ELR (cell line): ENCODE measurements around the gene FMNL2.

Source experiments
- DNase-seq: peaks from one replicate; pipeline ENCODE4 v3.0.0-alpha.2; 2015; ENCODE audit warnings: low read depth

FMNL2 gene

DNA sequence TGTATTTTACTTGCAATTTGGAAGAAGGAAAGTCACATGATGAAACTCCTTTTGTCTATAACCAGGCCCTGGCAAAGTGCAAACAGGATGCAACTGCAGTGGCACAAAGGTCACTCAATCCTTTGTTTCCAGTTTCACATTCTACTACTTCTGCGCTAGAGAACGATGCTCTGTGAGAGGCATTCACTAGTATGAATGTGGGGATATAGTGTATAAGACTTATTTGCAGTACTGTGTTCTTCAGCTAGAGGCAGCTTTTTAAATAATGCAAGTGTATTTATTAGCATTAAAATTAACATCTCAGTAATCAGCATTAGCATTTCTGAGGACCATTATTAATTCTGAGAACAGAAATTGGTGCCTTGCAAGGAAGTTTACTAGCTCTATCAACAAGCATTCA is 313.4 kb downstream of the FMNL2 start:
- DNase-seq, result peak; percentile 54

DNA sequence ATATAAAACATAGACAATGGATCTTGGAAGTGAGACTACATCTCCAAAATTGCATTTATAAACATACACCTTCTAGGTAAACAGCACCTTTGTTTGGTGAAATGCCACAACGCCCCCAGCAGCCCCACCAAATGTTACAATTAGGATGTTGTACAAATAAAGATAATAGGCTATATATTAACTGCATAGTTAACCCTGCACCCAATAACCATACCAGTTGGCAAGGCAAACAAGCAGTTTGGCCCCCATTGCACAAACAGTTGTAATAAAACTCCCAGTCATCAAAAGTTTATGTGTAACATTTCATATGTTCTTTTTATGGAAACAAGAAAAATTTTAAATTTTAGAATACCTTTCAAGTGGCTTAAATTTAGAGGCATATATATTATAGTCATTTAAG is 315.0 kb downstream of the FMNL2 start:
- no peak for DNase-seq

DNA sequence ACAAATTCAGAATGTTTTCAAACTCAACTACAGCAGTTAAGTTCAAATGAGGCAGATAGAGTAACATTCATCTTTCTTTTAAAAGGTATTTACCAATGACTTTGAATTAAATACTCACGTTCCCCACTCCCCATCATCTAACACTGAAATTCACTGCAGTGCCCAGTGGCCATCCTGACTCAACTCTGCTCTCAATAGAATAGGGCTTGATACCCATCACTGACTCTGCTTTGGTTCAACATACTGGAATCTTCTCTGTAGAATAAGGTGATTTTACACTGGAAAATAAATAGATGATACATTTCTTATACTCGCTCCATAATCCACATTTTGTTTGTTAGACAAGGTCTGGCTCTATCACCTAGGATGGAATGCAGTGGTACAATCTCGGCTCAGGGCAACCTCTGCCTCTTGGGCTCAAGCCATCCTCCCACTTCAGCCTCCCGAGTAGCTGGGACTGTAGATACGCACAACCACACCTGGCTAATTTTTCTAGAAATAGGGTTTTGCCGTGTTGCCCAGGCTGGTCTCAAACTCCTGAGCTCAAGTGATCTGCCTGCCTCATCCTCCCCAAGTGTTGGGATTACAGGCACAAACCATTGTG is 315.9 kb downstream of the FMNL2 start:
- no peak for DNase-seq

DNA sequence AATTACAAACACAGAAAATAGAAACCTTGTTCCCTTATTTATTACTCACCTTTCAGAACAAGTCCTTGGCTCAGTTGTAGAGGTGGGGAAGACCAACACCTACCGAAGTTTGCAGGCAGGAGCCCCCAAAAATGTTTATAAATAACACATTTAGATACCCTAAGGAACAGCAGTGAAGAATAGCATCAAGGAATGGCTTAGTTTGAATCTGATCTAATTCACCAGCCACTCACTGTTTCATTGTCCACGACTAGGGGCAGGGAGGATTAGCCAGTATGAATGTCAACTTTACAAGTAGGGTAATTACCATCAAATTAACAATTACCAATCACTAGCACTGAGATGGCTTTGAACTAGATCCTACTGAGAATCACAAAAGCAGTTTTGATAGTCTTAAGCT is 316.9 kb downstream of the FMNL2 start:
- no peak for DNase-seq

DNA sequence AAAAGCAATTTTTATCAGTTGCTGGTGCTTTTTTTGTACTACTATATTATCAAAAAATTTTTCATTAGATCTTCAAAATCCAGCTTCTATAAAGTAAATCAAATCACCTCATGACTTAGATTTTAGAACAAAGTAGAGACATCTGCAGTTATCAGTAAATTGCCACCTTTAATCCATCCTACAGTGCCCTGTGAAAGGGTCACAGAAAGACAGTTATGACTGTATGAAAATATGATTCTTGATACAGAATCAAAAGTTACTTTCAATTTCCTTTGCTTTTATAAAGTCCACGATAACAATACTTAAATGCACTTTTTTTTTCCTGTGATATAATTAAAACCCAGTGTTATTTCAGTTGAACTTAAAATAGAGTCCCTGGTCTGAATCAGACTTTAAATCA is 320.9 kb downstream of the FMNL2 start:
- DNase-seq, result no peak

DNA sequence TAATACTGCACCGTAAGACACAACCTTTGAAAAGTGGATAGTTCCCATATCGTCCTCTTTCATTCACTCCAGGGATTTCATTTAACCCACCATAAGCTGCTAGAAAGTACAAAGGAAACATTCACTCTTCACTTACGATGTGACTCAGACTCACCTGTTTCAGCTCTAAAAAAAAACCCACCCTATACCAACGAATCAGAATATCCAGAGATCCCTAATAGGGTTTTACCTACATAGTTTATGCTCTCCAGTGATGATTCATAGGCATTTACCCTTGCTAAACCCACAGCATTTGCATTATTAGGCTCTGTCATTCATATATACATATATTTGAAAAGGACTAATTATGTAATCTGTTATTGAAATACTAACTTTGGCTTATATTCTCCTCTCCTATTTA is 322.1 kb downstream of the FMNL2 start:
- DNase-seq, result peak; percentile 28

DNA sequence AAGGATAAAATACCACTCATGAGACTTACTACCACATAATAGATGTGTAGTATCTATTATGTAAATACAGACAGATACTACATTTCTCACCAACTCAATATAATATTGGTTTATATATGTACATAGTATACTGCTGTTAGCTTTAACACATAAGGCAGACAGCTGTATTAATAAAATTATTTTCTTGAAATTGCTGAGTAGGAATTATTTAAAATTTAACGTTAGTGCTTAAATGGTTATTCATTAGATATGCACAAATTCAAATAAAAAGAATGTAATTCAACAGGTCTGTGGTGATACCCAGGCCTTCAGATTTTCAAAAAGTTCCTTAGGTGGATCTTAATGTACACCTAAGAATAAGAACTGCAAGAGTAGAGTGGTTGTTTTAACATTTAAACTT is 323.2 kb downstream of the FMNL2 start:
- DNase-seq, result no peak

DNA sequence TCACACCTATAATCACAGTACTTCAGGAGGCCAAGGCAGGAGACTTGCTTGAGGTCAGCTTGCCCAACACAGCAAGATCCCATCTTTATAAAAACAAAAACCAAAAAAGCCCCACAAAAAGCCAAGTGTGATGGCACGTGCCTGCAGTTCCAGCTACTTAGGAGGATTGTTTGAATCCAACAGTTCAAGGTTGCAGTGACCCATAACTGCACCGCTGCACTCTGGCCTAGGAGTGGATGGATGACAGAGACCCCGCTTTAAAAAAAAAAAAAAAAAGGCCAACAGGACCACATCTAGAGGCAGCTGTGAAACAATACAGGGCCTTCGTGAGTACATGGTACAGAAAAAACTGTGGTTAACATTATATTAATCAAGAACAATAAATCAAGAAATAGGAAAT is 326.1 kb downstream of the FMNL2 start:
- no peak for DNase-seq

DNA sequence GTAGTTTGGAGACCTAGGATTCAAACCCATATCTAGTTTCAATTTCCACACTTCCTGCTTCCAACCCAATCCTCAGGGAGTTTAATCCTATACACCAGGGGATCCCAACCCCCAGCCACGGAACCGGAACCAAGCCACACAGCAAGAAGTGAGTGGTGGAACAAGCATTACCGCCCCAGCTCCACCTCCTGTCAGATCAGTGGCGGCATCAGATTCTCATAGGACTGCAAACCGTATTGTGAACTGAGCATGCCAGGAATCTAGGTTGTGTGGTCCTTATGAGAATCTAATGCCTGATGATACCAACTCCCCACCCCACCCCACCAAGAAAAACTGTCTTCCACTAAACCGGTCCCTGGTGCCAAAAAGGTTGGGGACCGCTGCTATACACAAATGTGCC is 329.8 kb downstream of the FMNL2 start:
- DNase-seq, result no peak

DNA sequence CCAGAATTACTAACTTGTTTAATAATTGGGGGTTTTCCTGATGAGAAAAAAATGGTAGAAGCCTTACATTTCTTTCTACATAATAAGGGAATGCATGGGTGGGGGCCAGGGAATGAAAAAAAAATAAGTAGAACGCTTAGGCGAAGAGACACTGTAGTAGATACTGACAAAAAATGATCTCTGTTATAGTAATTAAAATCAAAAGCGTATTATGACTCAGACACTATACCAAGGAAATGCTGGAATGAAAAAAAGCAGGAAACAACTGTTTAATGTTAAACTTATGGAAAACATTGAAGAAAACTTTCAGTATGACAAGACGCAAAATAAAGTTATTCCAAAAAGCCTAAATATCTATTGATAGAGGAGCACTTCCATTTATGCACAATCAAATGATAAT is 339.4 kb downstream of the FMNL2 start:
- no peak for DNase-seq

DNA sequence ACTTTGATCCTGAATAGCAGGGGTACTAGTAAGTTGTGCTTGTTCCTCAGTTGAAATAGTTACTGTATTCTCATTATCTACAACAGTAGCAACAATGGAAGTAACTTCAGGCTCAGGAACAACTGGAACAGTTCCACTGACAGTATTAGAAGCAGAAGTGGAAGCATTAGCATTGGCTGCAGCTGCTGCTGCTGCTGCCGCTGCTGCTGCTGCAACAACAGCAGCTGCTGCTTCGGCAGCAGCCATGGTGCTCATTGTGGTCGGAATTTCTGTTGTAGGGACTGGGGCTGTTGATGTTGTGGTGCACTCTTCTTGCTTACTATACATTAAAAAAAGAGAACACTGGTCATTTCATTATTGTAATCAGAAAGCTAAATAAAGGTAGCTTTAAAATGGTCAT is 341.5 kb downstream of the FMNL2 start:
- DNase-seq, result no peak

DNA sequence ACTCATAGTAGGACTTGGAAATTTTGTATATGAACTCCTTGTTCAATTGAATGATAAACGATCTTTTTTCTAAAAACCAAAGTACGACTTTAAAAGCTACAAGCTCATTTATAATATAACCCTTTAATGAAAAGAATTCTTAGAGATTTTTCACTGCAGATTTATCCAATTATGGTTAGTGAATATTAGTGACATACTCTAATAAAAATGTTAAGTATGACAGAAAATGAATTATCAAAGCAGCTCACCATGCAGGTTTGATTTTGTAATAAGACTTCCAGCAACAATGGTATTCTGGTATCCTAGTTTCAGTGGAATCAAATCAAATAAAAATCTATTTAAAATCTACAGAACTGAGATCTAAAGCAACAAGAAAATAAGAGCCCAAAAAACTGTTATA is 343.8 kb downstream of the FMNL2 start:
- DNase-seq, result no peak

DNA sequence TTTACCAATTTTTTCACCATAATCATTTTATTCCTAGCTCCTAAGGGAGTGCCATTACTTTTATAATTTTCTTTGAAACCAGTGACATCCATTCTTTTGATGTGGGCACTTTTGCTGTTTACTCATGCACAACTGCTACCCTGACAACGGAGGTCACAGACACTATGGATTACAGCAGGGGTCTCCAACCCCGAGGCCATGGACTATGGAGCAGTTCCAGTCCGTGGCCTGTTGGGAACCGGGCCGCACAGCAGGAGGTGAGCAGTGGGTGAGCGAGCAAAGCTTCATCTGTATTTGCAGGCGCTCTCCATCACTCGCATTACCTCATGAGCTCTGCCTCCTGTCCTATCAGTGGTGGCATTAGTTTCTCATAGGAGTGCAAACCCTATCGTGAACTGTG is 347.7 kb downstream of the FMNL2 start:
- DNase-seq, result no peak

DNA sequence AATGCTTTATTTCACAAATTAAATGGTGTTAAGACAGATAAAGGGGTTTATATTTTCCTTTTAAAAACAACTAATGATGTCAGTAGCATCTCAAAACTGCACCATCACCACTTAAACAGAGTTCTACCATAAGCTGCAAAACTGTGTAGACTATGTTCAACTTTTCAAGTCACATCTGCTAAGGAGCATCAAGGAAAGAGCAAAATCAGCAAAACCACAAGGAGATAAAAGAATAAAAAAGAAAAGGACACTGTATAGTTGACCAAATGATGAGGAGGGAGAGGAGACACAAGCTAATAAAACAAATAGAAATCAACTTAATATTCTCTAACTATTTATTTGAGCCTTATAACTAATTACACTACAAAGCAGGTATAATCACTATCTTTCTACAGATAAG is 348.4 kb downstream of the FMNL2 start:
- DNase-seq, result no peak

DNA sequence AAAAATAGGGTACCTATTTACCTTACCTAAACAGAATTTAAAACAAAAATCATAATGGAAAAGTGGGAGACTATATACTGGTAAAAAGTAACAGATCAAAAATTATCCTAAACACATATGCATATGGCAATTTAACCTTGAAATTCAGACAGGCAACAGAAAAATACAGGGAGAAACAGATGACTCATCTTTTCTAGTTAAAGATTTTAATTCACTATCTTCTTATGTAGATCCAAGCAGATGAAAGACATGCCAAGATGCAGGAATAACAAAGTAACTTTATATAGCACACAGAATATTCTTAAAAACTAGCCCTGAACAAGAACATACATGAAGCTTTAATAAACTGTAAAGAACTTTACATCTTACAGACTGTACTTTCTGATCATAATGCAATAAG is 351.3 kb downstream of the FMNL2 start:
- no peak for DNase-seq

DNA sequence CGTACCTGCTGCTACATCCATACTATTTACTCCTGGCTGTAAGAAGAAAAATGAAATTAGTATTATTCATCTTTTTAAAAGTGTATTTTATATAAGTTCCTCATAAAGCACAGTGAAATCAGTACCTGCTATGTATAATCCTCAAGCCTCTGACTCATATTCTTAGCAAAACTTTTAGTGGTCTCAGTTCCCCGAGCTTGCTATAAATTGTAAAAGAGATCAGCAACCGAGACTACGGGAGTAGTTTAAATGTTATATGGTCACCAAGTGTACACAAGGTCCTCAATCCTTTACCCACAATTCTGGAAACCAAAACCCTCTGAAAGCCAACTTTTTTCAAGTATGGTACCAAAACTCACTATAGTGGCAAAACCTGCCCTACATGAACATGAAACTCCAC is 358.1 kb downstream of the FMNL2 start:
- no peak for DNase-seq

DNA sequence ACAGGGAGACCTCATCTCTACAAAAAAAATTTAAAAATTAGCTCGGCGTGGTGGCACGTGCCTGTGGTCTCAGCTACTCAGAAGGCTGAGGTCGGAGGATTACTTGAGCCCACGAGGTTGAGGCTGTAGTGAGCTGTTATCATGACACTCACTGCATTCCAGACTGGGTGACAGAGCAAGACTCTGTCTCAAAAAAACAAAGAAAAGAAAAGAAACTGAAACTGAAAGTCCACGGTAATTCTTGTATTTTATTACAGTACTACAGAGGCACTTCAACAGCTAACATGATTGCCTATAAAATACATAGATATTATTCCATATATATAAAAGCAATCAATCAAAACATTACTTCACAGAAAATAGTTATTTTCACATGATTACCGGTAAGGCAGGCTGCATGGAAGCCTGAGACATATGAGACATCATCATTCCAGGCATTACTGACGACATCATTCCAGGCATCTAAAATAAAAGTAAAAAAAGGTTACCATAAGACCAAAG is 359.2 kb downstream of the FMNL2 start:
- peak; percentile 91 for DNase-seq

DNA sequence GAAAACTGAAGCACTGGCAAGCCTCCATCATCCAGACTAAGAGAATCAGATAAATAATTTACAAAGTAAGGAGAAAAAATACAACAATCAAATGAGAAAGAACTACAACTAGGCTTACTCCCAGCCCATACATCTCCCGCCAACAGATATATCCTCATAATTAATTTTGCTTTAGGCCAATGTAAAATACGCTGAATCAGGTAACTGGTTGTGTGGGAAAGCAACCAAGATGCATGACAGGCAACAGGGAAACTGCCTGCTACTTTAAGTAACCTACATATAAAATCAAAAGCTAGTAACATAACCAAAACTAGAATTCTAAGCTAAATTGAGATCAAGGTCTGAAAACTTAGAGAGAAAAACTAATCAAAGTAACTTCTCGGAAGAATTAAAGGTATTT is 360.8 kb downstream of the FMNL2 start:
- no peak for DNase-seq

DNA sequence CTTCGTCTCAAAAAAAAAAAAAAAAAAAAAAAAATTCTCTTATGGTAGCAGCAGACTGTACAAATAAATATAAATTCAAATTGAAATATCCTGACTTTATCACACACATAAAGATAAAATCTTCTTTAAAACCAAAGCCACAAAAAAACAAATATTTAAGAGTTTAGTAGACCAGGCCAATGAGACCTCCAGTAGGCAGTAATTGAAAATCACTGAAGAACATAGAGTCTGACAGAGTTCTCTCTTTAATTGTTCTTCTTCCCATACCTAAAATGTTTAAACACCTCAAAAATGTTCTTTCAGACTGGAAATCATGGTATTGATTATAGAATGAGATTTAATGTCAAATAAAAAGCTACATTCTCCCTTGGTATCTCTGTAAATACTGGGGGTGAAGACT is 361.5 kb downstream of the FMNL2 start:
- DNase-seq, result no peak
